ENCODE results near the gene CACNA1A.

The CACNA1A gene

DNA sequence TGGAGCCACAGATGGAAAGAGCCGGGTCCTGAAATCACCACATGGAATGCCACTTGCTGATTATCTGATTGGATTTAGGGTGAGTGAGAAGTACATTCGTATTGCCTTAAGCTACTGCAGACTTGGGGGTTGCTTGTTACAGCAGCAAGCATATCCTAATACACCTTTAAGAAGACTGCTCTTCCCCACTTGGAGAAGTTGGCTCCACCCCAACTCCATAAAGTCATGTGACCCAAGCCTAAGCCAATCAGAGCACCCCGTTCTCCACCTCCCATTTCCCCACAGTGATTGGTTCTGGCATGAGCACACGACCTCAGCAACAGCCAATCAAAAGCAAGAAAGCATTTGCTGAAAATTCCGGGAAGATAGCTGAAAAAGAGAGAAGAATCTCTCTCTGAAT is 23.1 kb downstream of the CACNA1A start:
- Histone ChIP-seq H3K27me3 (ENCODE audit: insufficient read depth, poor library complexity, severe bottlenecking) (no peaks in the 10 kb centered on the region), H3K4me3 (replicated peaks; ENCODE audit: insufficient read depth, low read length) (no peak overlapping the region), H3K27ac (replicated peaks) (no peak overlapping the region)
- no peak for TF ChIP-seq CTCF (IDR thresholded peaks at IDR 0.05; ENCODE audit: insufficient read depth, low read length)
- no peak for TF ChIP-seq SPI1 (IDR thresholded peaks at IDR 0.05; ENCODE audit: borderline replicate concordance, low read depth)
- TF ChIP-seq, protein P1, sequence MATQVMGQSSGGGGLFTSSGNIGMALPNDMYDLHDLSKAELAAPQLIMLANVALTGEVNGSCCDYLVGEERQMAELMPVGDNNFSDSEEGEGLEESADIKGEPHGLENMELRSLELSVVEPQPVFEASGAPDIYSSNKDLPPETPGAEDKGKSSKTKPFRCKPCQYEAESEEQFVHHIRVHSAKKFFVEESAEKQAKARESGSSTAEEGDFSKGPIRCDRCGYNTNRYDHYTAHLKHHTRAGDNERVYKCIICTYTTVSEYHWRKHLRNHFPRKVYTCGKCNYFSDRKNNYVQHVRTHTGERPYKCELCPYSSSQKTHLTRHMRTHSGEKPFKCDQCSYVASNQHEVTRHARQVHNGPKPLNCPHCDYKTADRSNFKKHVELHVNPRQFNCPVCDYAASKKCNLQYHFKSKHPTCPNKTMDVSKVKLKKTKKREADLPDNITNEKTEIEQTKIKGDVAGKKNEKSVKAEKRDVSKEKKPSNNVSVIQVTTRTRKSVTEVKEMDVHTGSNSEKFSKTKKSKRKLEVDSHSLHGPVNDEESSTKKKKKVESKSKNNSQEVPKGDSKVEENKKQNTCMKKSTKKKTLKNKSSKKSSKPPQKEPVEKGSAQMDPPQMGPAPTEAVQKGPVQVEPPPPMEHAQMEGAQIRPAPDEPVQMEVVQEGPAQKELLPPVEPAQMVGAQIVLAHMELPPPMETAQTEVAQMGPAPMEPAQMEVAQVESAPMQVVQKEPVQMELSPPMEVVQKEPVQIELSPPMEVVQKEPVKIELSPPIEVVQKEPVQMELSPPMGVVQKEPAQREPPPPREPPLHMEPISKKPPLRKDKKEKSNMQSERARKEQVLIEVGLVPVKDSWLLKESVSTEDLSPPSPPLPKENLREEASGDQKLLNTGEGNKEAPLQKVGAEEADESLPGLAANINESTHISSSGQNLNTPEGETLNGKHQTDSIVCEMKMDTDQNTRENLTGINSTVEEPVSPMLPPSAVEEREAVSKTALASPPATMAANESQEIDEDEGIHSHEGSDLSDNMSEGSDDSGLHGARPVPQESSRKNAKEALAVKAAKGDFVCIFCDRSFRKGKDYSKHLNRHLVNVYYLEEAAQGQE (IDR thresholded peaks at IDR 0.05; ENCODE audit: insufficient replicate concordance, low read depth), result no peak
- no peak for TF ChIP-seq GABPA (IDR thresholded peaks at IDR 0.05; ENCODE audit: low read depth)
- TF ChIP-seq POLR2AphosphoS5 (IDR thresholded peaks at IDR 0.05; ENCODE audit: low read depth), result no peak
- no peak for DNase-seq (ENCODE audit: low read depth in 1 of 2, low spot score in 1 of 2)

- H3K27me3 ChIP-seq (ENCODE audit: insufficient read depth, poor library complexity, severe bottlenecking), result no peaks in the 10 kb centered on the region
- TF ChIP-seq GABPA (IDR thresholded peaks at IDR 0.05; ENCODE audit: low read depth) (no peak), POLR2AphosphoS5 (IDR thresholded peaks at IDR 0.05; ENCODE audit: low read depth) (no peak), SPI1 (IDR thresholded peaks at IDR 0.05; ENCODE audit: borderline replicate concordance, low read depth) (no peak), CTCF (IDR thresholded peaks at IDR 0.05; ENCODE audit: insufficient read depth, low read length) (no peak)
- TF ChIP-seq, protein P1 (IDR thresholded peaks at IDR 0.05; ENCODE audit: insufficient replicate concordance, low read depth), result no peak
Measured at GRCh38 chr19:13478576-13478975, 27.7 kb downstream of the CACNA1A start.

DNA sequence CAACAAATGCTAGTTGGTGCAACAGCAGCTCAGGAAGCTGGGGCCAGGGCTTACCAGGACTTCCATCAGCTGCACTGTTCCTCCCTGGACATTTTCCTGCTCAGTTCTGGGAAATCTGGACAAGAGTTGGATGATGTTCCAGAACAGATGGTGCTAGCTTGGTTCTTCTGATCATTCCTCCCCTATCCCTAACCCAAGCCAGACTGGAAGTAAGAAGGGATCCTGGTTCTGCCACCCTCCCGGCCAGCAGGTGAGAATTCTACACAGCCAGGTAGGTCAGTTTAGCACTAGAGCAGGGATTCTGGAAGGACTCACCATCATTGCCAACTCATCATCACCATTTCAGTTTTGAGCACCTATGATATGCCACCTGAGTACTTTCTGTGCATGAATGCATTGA is 30.2 kb downstream of the CACNA1A start:
- Histone ChIP-seq H3K27me3 (ENCODE audit: insufficient read depth, poor library complexity, severe bottlenecking) (no peaks in the 10 kb centered on the region), H3K4me3 (replicated peaks; ENCODE audit: insufficient read depth, low read length) (no peak overlapping the region), H3K27ac (replicated peaks) (no peak overlapping the region)
- no peak for TF ChIP-seq SPI1 (IDR thresholded peaks at IDR 0.05; ENCODE audit: borderline replicate concordance, low read depth)
- TF ChIP-seq GABPA (IDR thresholded peaks at IDR 0.05; ENCODE audit: low read depth), result no peak
- TF ChIP-seq, protein P1 (IDR thresholded peaks at IDR 0.05; ENCODE audit: insufficient replicate concordance, low read depth), result no peak
- TF ChIP-seq CTCF (IDR thresholded peaks at IDR 0.05; ENCODE audit: insufficient read depth, low read length), result no peak
- no peak for TF ChIP-seq POLR2AphosphoS5 (IDR thresholded peaks at IDR 0.05; ENCODE audit: low read depth)
- DNase-seq (ENCODE audit: low read depth in 1 of 2, low spot score in 1 of 2), result no peak

More at GRCh38 chr19:13478576-13478975, 27.7 kb downstream of the CACNA1A start:
- no peak for DNase-seq (ENCODE audit: low read depth in 1 of 2, low spot score in 1 of 2)
- H3K27ac ChIP-seq (replicated peaks), result no peak overlapping the region
- no peak overlapping the region for H3K4me3 ChIP-seq (replicated peaks; ENCODE audit: insufficient read depth, low read length)
